HS-5 (cell line): Measurements from ENCODE around the gene FBLN1.
"Not testable (repeated sequence)": the region's sequence is repeated elsewhere in the genome, so short reads cannot be mapped to it uniquely, and the experiment has no call there.

Experiments
- DNase-seq: peaks from one replicate; pipeline ENCODE4 v3.0.0-alpha.2; 2012; ENCODE audit warnings: low read depth

FBLN1 gene

GRCh38 chr22:45585946-45586540, 83.4 kb downstream of the FBLN1 start:
- no peak for DNase-seq

GRCh38 chr22:45586651-45587405, 84.1 kb downstream of the FBLN1 start:
- DNase-seq = no peak

- no peak for DNase-seq
Measured at GRCh38 chr22:45587638-45588505, 85.2 kb downstream of the FBLN1 start.

GRCh38 chr22:45589556-45589955, 86.9 kb downstream of the FBLN1 start:
- no peak for DNase-seq

GRCh38 chr22:45590262-45590661, 87.6 kb downstream of the FBLN1 start:
- DNase-seq = no peak

GRCh38 chr22:45591633-45592213, 89.0 kb downstream of the FBLN1 start:
- DNase-seq = not testable (repeated sequence)

GRCh38 chr22:45594123-45594941, 91.6 kb downstream of the FBLN1 start:
- DNase-seq = no peak

- DNase-seq = no peak
Measured at GRCh38 chr22:45597460-45598192, 94.9 kb downstream of the FBLN1 start.

- DNase-seq = no peak
Measured at GRCh38 chr22:45598596-45599217, 96.0 kb downstream of the FBLN1 start.

- no peak for DNase-seq
Measured at GRCh38 chr22:45599836-45600577, 97.3 kb downstream of the FBLN1 start.

- no peak for DNase-seq
Measured at GRCh38 chr22:45600790-45601730, 98.4 kb downstream of the FBLN1 start.

- no peak for DNase-seq
Measured at GRCh38 chr22:45602004-45602733, 99.5 kb downstream of the FBLN1 start.

GRCh38 chr22:45602824-45603595, 100.3 kb downstream of the FBLN1 start:
- no peak for DNase-seq

- no peak for DNase-seq
Measured at GRCh38 chr22:45603619-45604018, 100.9 kb downstream of the FBLN1 start.

- DNase-seq = not testable (repeated sequence)
Measured at GRCh38 chr22:45608045-45608444, 105.4 kb downstream of the FBLN1 start.

- DNase-seq = peak; percentile 87
Measured at GRCh38 chr22:45608763-45609180, 106.1 kb downstream of the FBLN1 start.

GRCh38 chr22:45612451-45612901, 109.8 kb downstream of the FBLN1 start:
- peak; percentile 49 for DNase-seq
